ENCODE results near the gene TMEM184B.

GRCh38 chr22:38249803-38250642, 22.8 kb downstream of the TMEM184B start:
- no peak for TF ChIP-seq POLR2A (IDR thresholded peaks at IDR 0.05)
- no peak for TF ChIP-seq CTCF (IDR thresholded peaks at IDR 0.05)

Measured in stomach (tissue), 4 donors.